K562 (cell line): ENCODE measurements around the gene ARHGAP30. TPM values are rescaled to one million over a fixed set of nuclear protein-coding genes. Genes with fewer than 3 reads are reported as not detected.
A peak's percentile ranks its signal among the peaks of the same experiment; 100 is the strongest.

Experiments used
- BRCA1 ChIP-seq, 2 experiments: fragments of 450-650 bp in 1 of 2; sonication (generic) in 1 of 2; formaldehyde crosslinking in 1 of 2; IDR thresholded peaks; 2 replicates each; pipeline versions ENCODE4 v1.5.0 to v1.6.1; 2017 to 2020; ENCODE audit warnings: mild to moderate bottlenecking in 1 of 2, missing genetic modification reagents in 1 of 2
- CREB3L1 ChIP-seq: fragments of 450-650 bp; IDR thresholded peaks from 2 replicates; pipeline ENCODE4 v1.6.1; 2014; ENCODE audit warnings: low read depth, mild to moderate bottlenecking, moderate library complexity, borderline replicate concordance
- CREB5 ChIP-seq: fragments of 250-450 bp; sonication (Bioruptor Pico); IDR thresholded peaks from 2 replicates; pipeline ENCODE4 v1.5.0; 2020; ENCODE audit warnings: mild to moderate bottlenecking
- CTBP1 ChIP-seq: fragments of 450-650 bp; IDR thresholded peaks from 2 replicates; pipeline ENCODE4 v1.6.1; 2016; ENCODE audit warnings: borderline replicate concordance
- DNMT1 ChIP-seq: fragments of 450-650 bp; IDR thresholded peaks from 2 replicates; pipeline ENCODE4 v1.6.1; 2016; ENCODE audit warnings: antibody characterized with exemption, mild to moderate bottlenecking
- E2F5 ChIP-seq: sonication (generic); formaldehyde crosslinking; IDR thresholded peaks from 2 replicates; pipeline ENCODE4 v1.8.0; 2022; ENCODE audit warnings: mild to moderate bottlenecking, missing genetic modification reagents
- EWSR1 ChIP-seq: fragments of 450-650 bp; IDR thresholded peaks from 2 replicates; pipeline ENCODE4 v1.6.1; 2018; ENCODE audit warnings: borderline replicate concordance, mild to moderate bottlenecking, low read depth, moderate library complexity; ENCODE audit not compliant: partially characterized antibody
- HSF4 ChIP-seq: fragments of 250-450 bp; sonication (Bioruptor Pico); IDR thresholded peaks from 2 replicates; pipeline ENCODE4 v2.1.2; 2022; ENCODE audit warnings: mild to moderate bottlenecking, moderate library complexity, borderline replicate concordance
- MED1 ChIP-seq: sonication (generic); formaldehyde crosslinking; IDR thresholded peaks from 2 replicates; pipeline ENCODE4 v1.8.1; 2023; ENCODE audit warnings: missing genetic modification reagents, borderline replicate concordance
- NRF1 ChIP-seq, 2 experiments: fragments of 450-650 bp; IDR thresholded peaks in 1 of 2; conservative IDR thresholded peaks in 1 of 2; 2 replicates each; pipeline ENCODE4 v1.6.1; 2014; ENCODE audit warnings: mild to moderate bottlenecking in 2 of 2
- PBX2 ChIP-seq, 2 experiments: IDR thresholded peaks in 1 of 2; conservative IDR thresholded peaks in 1 of 2; 2 replicates each; pipeline ENCODE4 v1.6.1; 2016; ENCODE audit warnings: low read depth in 2 of 2, mild to moderate bottlenecking in 1 of 2, missing compliant biosample characterization in 1 of 2, missing genetic modification characterization in 1 of 2, moderate library complexity in 1 of 2
- RFX7 ChIP-seq: fragments of 250-450 bp; sonication (Bioruptor Pico); IDR thresholded peaks from 2 replicates; pipeline ENCODE4 v1.5.1; 2021; ENCODE audit warnings: mild to moderate bottlenecking
- SPI1 ChIP-seq: IDR thresholded peaks from 2 replicates; pipeline ENCODE4 v1.6.1; 2011; ENCODE audit warnings: low read depth, low read length, control low read depth, borderline replicate concordance
- ZFP91 ChIP-seq: sonication (generic); formaldehyde crosslinking; IDR thresholded peaks from 2 replicates; pipeline ENCODE4 v1.8.0; 2022; ENCODE audit warnings: mild to moderate bottlenecking, missing genetic modification reagents
- ZNF512 ChIP-seq: IDR thresholded peaks from 2 replicates; pipeline ENCODE4 v1.6.1; 2016; ENCODE audit warnings: missing genetic modification characterization, missing compliant biosample characterization
- polyA plus RNA-seq, 8 experiments: library from polyadenylated mRNA; depleted of rRNA in 4 of 8; stranded (reverse) in 5 of 8; unstranded in 3 of 8; fragments of >200 nt; fragmentation: Nextera tagmentation in 2 of 8; fragmentation: Illumina TruSeq in 1 of 8; extraction: Ambion mirVana in 2 of 8; extraction: Trizol in 1 of 8; gene quantifications; 2 replicates each; pipeline versions ENCODE4 v1.2.1 to v1.2.3, GENCODE V29; 2011 to 2014; ENCODE audit warnings: inconsistent platforms in 1 of 8, missing spikeins in 1 of 8
- total RNA-seq, 7 experiments: library from RNA; depleted of rRNA in 6 of 7; stranded (reverse); fragments of >200 nt in 6 of 7; fragmentation: Illumina TruSeq in 2 of 7; extraction: Trizol in 2 of 7; gene quantifications; 2 replicates each; pipeline versions ENCODE4 v1.2.1 to v1.2.3, GENCODE V29; 2011 to 2021; ENCODE audit warnings: low replicate concordance in 1 of 7

ARHGAP30 gene
- total and polyA plus RNA-seq, 9 of the 15 experiments (the other 6 are each of a cell fraction or from before 2014, with no cell fraction given), result 0.01 to 0.73 (median 0.12) TPM

- peak in 1 of 2 experiments; percentile 15; a peak in 1 of 4 replicates for TF ChIP-seq NRF1 (conservative IDR thresholded peaks at IDR 0.05 in 1 of 2, IDR thresholded peaks at IDR 0.05 in 1 of 2)
- no peak for TF ChIP-seq HSF4
- TF ChIP-seq RFX7, result no peak
- TF ChIP-seq ZNF512 (tag), result no peak
- no peak for TF ChIP-seq DNMT1
- TF ChIP-seq BRCA1 (IDR thresholded peaks at IDR 0.05), result no peak
- TF ChIP-seq BRCA1 (CRISPR knock-in tag; IDR thresholded peaks at IDR 0.05), result no peak
- 0 out of 2 replicates have a peak, but pooled peaks have one; percentile 20 for TF ChIP-seq CTBP1
- TF ChIP-seq ZFP91 (CRISPR knock-in tag), result no peak
- TF ChIP-seq CREB3L1, result no peak
- TF ChIP-seq CREB5 (CRISPR knock-in tag), result no peak
- no peak for TF ChIP-seq E2F5 (CRISPR knock-in tag)
- TF ChIP-seq MED1 (CRISPR knock-in tag), result no peak
- TF ChIP-seq SPI1, result peak; percentile 56; the same call in 1 of the 2 replicates
- TF ChIP-seq EWSR1, result no peak
- no peak for TF ChIP-seq PBX2 (CRISPR knock-in tag; IDR thresholded peaks at IDR 0.05; ENCODE audit: low read depth)
- peak; percentile 73 for TF ChIP-seq PBX2 (tag; conservative IDR thresholded peaks at IDR 0.05; ENCODE audit: low read depth)
Measured at GRCh38 chr1:161068306-161069234, 1.1 kb downstream of the ARHGAP30 start (continued).
